ENCODE data around the gene ISX. TPM values are rescaled to one million over a fixed set of nuclear protein-coding genes. Genes with fewer than 3 reads are reported as not detected.

Gene ISX
- total and polyA plus RNA-seq, 2 of the 13 experiments (the other 11 are each of a cell fraction or from before 2014, with no cell fraction given), result 1.4 to 1.8 TPM

GRCh38 chr22:35033635-35034296 lies 32.2 kb upstream of the ISX start:
- Histone ChIP-seq H3K36me3 (replicated peaks in 1 of 2; ENCODE audit: control insufficient read depth in 1 of 2, insufficient read depth in 2 of 2, low read length in 2 of 2) (no peaks in the 10 kb centered on the region), H3K9ac (ENCODE audit: insufficient read depth, low read depth, low read length) (no peak overlapping the region), H3K4me3 (replicated peaks in 1 of 3; ENCODE audit: insufficient read depth in 1 of 3, low read depth in 2 of 3, low read length in 3 of 3) (no peak overlapping the region), H3K4me1 (ENCODE audit: insufficient read depth, low read length) (no peaks in the 10 kb centered on the region), H3K27ac (ENCODE audit: extremely low read length, insufficient read depth, low read length) (no peak overlapping the region), H3K27me3 (ENCODE audit: control insufficient read depth in 1 of 2, insufficient read depth in 2 of 2, low read length in 2 of 2) (no peaks in the 10 kb centered on the region; a peak in 2 of 5 replicates), H3K4me2 (ENCODE audit: low read depth, low read length) (no peak overlapping the region), H3K79me2 (ENCODE audit: insufficient read depth, low read length) (no peaks in the 10 kb centered on the region), H3K9me3 (ENCODE audit: low read length) (no peaks in the 10 kb centered on the region), H4K20me1 (ENCODE audit: insufficient read depth, low read length) (no peaks in the 10 kb centered on the region), H2AFZ (ENCODE audit: low read length) (no peak overlapping the region)
- POLR2A ChIA-PET, result no interaction called here
- TF ChIP-seq EEA1 (CRISPR knock-in tag; IDR thresholded peaks at IDR 0.05; ENCODE audit: borderline replicate concordance) (no peak), CBFB (CRISPR knock-in tag; IDR thresholded peaks at IDR 0.05) (no peak), ZNF136 (CRISPR knock-in tag; IDR thresholded peaks at IDR 0.05; ENCODE audit: low read depth) (no peak), GABPA (IDR thresholded peaks at IDR 0.05; ENCODE audit: low read depth, low read length) (no peak), GABPA (CRISPR knock-in tag; IDR thresholded peaks at IDR 0.05; ENCODE audit: low read depth) (no peak), MTA3 (CRISPR knock-in tag; IDR thresholded peaks at IDR 0.05) (no peak), POLR2G (IDR thresholded peaks at IDR 0.05; ENCODE audit: low read depth, low read length) (no peak), TGIF2 (CRISPR knock-in tag; IDR thresholded peaks at IDR 0.05) (no peak)
- TF ChIP-seq, protein P1, sequence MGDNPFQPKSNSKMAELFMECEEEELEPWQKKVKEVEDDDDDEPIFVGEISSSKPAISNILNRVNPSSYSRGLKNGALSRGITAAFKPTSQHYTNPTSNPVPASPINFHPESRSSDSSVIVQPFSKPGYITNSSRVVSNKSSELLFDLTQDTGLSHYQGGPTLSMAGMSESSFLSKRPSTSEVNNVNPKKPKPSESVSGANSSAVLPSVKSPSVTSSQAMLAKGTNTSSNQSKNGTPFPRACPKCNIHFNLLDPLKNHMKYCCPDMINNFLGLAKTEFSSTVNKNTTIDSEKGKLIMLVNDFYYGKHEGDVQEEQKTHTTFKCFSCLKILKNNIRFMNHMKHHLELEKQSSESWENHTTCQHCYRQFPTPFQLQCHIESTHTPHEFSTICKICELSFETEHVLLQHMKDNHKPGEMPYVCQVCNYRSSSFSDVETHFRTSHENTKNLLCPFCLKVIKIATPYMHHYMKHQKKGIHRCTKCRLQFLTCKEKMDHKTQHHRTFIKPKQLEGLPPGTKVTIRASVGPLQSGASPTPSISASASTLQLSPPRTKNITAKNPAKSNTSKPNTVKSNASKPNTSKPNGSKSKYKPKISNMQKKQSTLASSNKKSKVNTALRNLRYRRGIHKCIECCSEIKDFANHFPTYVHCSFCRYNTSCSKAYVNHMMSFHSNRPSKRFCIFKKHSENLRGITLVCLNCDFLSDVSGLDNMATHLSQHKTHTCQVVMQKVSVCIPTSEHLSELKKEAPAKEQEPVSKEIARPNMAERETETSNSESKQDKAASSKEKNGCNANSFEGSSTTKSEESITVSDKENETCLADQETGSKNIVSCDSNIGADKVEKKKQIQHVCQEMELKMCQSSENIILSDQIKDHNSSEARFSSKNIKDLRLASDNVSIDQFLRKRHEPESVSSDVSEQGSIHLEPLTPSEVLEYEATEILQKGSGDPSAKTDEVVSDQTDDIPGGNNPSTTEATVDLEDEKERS (CRISPR knock-in tag; IDR thresholded peaks at IDR 0.05), result no peak
- TF ChIP-seq, protein P2, sequence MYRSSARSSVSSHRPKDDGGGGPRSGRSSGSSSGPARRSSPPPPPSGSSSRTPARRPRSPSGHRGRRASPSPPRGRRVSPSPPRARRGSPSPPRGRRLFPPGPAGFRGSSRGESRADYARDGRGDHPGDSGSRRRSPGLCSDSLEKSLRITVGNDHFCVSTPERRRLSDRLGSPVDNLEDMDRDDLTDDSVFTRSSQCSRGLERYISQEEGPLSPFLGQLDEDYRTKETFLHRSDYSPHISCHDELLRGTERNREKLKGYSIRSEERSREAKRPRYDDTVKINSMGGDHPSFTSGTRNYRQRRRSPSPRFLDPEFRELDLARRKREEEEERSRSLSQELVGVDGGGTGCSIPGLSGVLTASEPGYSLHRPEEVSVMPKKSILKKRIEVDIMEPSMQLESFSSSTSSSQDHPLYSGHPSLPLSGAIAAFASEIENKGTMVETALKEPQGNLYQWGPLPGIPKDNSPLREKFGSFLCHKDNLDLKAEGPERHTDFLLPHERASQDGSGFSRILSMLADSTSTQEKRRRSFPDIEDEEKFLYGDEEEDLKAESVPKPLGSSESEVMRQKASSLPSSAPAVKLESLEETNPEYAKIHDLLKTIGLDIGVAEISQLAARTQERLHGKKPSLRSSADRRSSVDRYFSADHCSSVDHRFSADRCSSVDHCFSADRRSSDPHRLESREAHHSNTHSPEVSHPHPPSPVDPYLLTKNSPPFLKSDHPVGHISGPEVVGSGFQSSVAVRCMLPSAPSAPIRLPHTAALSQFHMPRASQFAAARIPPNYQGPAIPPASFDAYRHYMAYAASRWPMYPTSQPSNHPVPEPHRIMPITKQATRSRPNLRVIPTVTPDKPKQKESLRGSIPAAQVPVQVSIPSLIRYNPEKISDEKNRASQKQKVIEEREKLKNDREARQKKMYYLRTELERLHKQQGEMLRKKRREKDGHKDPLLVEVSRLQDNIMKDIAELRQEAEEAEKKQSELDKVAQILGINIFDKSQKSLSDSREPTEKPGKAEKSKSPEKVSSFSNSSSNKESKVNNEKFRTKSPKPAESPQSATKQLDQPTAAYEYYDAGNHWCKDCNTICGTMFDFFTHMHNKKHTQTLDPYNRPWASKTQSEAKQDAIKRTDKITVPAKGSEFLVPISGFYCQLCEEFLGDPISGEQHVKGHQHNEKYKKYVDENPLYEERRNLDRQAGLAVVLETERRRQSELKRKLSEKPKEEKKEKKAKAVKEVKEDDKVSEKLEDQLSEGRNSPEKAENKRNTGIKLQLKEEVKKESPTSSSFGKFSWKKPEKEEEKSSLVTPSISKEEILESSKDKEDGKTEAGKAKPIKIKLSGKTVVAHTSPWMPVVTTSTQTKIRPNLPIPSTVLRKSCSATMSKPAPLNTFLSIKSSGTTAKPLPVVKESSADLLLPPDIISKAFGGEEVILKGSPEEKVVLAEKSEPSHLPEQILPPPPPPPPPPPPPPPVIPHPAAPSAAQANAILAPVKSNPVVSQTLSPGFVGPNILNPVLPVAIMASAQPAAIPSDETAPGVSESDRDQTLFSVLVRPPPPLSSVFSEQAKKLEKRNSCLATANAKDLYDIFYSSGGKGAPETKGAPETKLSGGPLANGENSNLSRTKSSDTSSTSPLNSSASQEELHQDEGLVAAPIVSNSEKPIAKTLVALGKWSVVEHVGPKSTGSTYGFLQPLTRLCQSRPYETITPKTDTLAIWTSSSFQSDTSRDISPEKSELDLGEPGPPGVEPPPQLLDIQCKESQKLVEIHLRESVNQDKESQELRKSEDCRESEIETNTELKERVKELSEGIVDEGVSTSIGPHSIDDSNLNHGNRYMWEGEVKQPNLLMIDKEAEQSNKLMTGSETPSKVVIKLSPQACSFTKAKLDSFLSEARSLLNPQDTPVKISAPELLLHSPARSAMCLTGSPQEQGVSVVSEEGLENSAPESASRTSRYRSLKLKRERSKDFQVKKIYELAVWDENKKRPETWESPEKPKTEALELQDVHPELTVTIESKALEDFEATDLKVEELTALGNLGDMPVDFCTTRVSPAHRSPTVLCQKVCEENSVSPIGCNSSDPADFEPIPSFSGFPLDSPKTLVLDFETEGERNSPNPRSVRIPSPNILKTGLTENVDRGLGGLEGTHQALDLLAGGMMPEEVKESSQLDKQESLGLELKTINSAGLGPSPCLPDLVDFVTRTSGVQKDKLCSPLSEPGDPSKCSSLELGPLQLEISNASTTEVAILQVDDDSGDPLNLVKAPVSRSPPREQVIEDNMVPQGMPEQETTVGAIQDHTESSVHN (CRISPR knock-in tag; IDR thresholded peaks at IDR 0.05), result no peak
- no TSS peak for BruUV-seq (replicated peaks)
- CTCF ChIA-PET (ENCODE audit: low intra/inter-chr PET ratio, low total read pairs), result no interaction called here
- ATAC-seq (no peak), FAIRE-seq (no peak), DNase-seq (ENCODE audit: low spot score) (no peak)
- 0% methylated on average over 5 of the region's 6 CpGs for WGBS (ENCODE audit: low lambda C conversion rate)
- in situ Hi-C loops (cut with HindIII; ENCODE audit: extremely low pct_ligation_motif_present, low pct_unique_long_range_greater_than_20kb) (loop anchor here (10.0 kb wide), 1 partner anchor 619 kb away; no protein-coding TSS in a partner anchor), intact Hi-C loops (cut with micrococcal nuclease; ENCODE audit: unreplicated experiment) (no loop called here)
